Right renal pelvis (tissue), 4 donors: ENCODE results near the gene UNG. TPM values are rescaled to one million over a fixed set of nuclear protein-coding genes. Genes with fewer than 3 reads are reported as not detected.
"Not testable (repeated sequence)": the region's sequence is repeated elsewhere in the genome, so short reads cannot be mapped to it uniquely, and the experiment has no call there.

Experiments
- DNase-seq, 4 donors: peaks; one replicate each; pipeline ENCODE4 v3.0.0-alpha.2; 2013; ENCODE audit warnings: low read depth in 4 of 4, low spot score in 3 of 4, missing footprints in 1 of 4
- polyA plus RNA-seq, 4 donors: library from polyadenylated mRNA; unstranded; fragments of 120-200 nt; gene quantifications; one replicate each; pipeline ENCODE4 v1.2.1, GENCODE V29; 2013; ENCODE audit not compliant: insufficient read length in 4 of 4

Gene UNG
- polyA plus RNA-seq: 10 to 100 TPM; 67.3 to 70.1 (median 67.5) TPM

DNA sequence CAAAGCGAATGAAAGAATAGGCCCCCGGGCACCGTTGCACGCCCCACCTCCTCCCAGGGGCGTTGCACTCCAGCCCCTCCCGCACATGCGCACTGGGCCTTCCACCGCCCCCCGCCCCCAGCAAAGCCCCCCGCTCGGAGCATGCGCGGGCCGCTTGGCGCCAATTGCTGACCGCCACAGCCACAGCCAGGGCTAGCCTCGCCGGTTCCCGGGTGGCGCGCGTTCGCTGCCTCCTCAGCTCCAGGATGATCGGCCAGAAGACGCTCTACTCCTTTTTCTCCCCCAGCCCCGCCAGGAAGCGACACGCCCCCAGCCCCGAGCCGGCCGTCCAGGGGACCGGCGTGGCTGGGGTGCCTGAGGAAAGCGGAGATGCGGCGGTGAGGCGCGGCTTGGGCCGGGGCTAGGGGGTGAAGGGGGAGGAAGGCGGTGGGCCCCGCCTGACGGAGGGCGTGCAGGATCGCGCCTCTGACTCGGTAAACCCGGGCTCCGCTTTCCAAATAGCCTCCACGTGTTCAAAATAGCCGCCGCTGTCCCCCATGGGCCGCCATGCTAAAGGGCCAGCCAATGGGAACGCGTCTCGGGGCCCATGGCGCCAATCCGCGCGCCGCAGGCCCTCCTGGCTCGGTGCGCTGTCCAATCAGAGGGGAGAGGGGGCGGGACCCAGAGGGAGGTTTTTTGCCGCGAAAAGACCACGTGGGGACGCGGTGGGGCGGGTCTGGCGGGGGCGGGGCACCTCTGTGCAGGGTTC is at the start of gene UNG:
TSS of gene UNG (plus strand) at position 163 of the 748 bp plus-strand sequence. CDS start at position 246, 83 bp downstream.
- peak; percentile 86 to 95 (median 94) for DNase-seq

DNA sequence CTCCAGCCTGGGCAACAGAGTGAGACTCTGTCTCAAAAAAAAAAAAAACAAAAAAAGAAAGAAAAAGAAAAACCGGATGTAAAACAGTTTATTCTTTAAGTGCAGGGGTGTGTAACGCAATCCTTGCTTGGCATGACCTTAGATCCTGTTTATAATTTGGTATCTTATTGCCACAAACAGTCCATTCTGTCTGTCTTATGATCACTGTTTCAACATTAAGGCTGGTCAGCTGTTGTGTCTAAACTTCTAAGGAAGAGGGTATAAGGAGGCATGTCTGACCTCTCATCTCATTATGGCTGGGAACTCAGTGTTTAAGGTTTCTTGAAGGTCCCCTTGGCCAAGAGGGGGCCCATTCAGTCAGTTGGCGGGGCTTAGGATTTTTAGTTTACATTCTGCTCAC is 48.7 kb upstream of the UNG start:
- DNase-seq: not testable (repeated sequence)

DNA sequence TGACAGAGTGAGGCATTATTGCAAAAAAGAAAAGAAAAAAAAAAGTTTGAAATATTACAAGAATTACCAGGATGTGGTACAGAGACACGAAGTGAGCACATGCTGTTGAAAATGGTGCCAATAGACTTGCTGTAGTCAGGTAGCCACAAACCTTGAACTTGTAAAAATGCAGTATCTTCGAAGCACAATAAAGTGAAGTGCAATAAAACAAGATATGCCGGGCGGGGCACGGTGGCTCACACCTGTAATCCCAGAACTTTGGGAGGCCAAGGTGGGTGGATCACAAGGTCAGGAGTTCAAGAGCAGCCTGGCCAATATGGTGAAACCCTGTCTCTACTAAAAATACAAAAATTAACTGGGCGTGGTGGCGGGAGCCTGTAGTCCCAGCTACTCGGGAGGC is 47.6 kb upstream of the UNG start:
- not testable (repeated sequence) for DNase-seq

DNA sequence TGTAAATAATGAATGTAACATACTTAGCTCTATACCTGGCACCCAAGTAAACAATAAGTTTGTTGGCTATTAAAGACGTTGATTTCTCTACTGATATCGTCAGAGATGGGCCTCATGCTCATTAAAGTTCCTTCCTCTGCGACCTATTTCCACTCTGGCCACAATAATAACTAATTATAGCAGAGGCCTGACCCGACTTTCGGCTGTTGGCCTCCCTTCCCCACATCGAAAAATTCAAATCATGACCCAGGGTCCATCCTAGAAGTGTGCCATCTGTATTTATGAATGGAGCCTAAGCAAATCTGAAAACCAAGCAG is 45.3 kb upstream of the UNG start:
- no peak for DNase-seq

DNA sequence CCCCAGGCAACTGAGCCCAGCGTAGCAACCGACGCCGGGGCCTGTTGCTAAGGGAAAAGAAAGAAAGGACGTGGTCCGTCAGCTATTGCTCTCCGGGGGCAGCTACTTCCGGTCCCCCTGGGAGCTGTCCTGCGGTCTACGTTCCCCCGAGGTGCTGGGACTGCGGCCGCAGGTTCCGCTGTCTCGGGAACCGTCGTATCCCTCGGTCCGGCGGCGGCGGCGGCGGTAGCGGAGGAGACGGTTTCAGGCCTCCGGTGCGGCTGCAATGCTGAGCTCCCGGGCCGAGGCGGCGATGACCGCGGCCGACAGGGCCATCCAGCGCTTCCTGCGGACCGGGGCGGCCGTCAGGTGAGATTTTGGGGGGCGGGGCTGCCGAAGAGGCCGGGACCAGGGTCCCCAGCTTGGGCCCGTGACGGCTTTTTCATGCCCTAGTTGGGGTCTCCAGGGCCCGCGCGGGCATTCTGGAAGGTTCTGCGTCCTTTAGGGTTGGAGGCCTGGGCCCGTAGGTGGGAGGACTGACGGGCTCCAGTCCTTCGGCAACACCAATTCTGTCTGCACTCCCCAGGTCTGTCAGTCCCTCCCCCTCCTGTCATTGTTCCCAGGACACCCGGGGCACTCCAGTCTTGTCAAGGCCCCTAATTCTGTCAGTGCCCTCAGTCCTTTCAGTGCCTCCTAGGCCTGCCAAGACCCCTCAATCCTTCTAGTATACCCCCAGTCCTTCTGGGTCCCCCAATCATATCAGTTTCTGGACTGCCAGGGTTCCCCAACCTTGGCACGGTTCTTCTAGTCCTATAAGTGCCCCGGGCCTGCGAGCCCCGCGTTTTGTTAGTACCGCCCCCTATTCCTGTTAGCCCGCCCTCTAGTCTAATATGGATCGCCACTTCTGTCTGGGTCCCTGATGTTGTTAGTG is 44.7 kb upstream of the UNG start, which contains the start of gene USP30:
TSS of gene USP30 (plus strand) at position 163 of the 910 bp plus-strand sequence. CDS start at position 266, 103 bp downstream.
- DNase-seq: peak; percentile 79 to 86 (median 80)

DNA sequence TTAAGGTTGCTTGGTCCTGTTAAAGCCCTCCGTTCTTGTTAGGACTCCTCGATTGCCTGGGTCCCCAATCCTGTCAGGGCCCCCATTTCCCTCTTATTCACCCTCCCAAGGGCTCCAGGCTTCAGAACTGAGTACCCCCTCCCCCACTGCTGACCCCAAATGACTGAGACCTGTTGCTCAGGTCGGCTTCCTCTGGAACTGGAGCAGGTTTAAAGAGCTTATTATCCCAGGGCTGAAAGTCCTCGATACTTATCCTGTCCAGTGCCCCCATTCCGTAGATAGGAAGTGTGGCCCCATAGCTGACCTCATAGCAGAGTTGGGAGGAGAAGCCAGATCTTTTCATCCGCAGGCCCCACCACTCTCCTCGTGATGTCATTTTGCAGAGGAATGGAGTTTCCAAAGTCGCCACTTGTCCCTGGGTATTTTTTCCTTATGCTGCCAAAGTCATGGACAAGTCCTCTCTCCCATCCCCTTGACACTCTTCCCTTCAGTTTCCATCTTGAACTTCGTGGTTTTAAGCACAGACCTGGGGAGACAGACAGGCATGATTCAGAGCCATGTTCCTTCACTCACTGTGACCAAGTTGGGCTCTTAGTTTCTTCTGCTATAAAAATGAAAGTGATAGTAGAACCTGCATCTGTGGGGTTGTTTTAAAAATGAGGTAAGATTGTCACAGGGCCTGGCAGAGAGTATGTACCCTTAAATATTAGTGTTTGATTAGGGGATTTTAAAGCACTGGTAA is 43.8 kb upstream of the UNG start:
- no peak for DNase-seq

DNA sequence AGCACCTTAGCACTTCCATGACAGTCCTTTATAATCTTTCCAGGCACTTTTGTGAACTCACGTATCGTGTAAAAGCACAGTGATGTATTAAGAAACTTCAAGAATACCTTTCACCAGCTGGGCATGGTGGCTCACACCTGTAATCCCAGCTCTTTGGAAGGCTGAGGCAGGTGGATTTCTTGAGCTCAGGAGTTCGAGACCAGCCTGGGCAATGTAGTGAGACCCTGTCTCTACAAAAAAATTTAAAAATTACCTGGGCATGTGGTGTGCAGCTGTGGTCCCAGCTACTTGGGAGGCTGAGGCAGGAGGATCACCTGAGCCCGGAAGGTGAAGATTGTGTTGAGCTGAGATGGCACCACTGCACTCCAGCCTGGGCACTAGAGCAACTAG is 43.3 kb upstream of the UNG start:
- DNase-seq: not testable (repeated sequence)

DNA sequence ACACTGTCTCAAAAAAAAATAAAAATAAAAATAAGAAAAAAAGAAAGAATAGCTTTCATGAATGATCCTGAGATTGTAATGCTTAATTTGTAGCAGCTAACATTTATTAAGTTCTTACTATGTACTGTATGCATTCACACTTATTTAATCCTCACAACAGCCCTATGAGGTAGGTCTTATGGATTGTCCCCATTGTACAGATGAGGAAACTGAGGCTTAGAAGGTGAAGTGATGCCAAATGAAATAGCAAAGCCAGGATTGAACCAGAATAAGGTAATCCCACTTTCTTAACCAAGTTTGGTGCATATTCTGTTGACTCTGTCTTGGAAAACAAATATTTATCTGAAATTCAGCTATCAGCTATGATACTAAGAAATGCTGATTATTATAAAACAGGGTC is 42.9 kb upstream of the UNG start:
- no peak for DNase-seq

DNA sequence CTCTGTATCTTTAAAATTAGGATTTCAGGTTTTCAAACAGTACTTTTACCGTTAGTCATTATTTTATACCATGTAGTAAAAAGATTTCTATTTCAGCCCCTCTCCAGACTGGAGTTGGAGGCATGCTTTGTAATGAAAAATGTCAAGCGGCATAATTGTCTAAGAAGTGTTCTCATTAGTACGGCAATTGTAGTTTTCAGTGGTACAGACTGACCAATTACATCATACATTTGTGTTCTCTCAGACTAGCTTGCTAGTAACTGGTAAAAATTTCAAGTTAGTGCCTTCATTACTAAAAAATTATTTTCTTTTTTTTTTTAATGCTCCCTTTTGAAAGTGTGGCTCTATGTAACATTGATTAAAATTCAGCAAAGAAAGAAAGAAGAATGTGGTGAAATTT is 40.5 kb upstream of the UNG start:
- no peak for DNase-seq

DNA sequence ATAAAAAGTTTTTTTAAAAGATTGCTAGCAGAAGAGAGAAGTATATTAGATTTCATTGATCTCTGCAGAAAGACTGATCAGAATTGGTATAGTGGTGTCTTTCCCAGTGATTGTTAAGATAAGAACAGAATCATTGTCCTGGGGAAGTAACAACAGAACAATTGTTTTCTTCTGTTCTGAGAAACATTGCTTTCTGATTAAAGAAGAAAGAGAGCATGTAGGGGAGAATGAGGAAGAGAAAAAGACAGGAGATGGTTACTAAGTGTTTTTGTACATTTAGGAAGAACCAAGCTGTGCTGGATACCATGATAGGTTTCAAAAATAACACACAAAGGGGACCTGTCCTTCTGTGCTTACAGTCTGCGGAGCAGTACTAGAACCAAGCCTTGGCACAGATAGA is 40.0 kb upstream of the UNG start:
- DNase-seq: no peak

DNA sequence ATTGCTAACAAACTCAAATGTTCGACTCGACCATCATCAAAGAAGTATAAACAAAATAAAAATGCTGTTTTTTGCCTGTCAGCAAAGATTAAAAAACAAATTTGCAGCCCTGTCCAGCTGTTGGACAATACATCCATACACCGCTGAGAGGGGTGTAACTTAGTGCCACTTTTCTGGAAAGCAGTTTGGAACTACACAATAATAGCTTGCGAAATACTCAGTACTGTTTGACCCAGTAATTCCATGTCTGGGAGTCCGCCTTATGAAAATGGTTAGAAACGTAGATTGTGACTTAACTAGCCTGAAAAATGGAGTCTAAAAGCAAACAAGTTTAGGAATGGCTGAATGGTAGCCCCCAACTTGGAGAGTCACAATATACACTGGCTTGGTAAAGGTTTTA is 38.6 kb upstream of the UNG start:
- no peak for DNase-seq

DNA sequence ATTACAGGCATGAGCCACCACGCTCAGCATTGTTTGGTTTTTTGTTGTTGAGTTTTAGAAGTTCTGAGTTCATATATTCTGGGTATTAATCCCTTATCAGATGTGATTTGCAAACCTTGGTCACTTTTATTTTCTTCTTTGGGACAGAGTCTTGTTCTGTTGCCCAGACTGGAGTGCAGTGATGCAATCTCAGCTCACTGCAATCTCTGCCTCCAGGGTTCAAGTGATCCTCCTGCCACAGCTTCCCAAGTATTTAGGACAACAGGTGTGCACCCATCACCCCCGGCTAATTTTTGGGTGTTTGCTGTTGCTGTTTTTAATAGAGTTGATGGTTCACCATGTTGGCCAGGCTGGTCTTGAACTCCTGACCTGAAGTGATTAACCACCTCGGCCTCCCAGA is 33.3 kb upstream of the UNG start:
- no peak for DNase-seq

DNA sequence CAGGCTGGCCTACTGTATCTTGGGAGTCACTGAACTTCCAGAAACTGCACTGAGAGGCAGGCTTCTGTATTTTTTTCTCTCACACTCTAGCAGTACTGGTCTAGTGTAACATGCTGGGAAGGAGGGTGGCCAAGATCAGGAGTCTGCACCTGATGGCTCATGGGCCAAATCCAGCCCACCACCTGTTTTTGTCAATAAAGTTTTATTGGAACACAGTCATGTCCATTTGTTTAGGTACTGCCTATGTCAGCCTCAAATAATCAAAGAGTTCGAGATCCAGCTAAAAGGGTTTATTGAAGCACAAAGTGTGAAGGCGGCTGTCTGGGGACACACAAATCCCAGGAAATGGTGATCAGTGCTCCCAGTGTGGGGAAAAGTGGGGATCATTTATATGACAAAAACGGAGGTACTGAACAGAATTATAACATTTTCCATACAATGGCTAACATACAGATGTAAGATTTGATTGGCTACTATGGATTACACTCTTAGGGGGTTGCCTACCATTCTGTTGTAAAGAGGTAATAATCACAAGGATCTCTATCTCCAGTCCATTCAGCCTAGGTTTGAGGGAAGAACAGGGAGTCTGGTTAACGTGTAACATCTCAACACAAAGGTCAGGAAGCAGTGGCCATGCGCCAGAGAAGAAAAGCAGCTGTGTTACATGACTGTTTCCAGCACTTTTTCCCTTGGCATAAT is 32.1 kb upstream of the UNG start:
- no peak for DNase-seq

DNA sequence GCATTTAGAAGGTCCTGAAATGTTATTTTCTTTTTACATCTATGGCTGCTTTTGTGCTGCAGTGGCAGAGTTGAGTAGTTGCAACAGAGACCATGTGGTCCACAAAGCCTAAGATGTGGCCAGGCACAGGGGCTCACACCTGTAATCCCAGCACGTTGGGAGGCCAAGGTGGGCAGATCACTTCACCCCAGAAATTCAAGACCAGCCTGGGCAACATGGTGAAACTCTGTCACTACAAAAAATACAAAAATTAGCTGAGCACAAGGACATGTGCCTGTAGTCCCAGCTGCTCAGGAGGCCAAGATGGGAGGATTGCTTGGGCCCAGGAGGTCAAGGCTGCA is 31.6 kb upstream of the UNG start:
- DNase-seq: no peak

DNA sequence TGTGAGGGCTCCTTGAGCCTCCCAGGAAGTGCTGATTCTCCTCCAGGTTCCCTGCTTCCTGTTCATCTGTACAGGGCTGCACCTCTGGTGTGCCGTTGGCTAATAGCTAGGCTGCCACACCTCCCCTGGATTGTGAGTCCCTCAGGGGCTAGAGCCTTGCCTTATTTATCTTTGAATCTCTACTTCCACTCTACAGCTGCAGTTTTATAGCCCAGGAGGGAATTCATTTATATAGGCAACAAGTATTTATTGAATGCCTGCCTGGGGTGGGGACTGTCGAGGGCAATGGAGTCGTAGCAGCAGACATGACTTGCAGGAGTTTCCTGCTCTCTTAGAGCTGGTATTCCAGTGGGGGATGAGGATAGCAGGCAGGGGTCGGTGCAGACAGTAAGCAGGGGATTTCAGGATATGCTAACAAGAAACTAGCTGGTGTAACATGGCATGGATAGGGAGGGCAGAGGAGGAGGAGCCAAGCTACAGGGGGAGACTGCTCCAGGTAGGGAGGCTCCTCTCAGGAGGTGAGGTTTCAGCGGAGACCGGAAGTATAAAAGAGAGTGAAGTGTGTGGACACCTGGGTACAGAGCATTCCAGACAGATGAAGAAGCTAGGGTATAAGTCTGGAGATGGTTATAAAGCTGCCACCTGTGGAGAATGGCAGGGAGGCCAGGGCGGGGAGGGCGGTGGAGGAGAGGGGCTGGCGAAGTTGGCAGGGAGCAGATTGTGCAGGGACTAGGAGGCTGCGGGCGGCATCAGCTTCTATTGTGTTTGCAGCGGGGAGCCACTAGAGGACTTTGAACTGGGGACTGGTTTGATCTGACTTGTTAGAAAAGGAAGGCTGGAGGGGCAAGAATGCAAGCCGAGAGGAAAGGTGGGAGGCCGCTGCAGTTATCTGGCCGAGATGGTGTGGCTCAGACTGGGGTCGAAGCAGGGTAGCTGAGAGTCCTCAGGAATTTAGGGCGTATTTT is 27.8 kb upstream of the UNG start:
- DNase-seq: no peak

DNA sequence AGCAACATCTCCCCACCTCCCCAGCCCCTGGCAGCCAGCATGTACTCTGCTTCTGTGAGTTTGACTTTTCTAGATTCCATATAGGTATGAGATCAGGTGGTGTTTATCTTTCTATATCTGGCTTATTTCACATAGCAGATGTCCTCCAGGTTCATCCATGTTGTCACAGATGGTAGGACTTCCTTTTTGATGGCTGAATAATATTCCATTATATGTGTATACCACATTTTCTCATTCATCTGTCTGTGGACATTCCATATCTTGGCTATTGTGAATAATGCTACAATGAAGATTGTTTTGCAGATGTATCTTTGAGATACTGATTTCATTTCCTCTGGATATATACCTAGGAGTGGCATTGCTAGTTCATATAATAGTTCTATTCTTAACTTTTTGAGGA is 22.5 kb upstream of the UNG start:
- DNase-seq: no peak

DNA sequence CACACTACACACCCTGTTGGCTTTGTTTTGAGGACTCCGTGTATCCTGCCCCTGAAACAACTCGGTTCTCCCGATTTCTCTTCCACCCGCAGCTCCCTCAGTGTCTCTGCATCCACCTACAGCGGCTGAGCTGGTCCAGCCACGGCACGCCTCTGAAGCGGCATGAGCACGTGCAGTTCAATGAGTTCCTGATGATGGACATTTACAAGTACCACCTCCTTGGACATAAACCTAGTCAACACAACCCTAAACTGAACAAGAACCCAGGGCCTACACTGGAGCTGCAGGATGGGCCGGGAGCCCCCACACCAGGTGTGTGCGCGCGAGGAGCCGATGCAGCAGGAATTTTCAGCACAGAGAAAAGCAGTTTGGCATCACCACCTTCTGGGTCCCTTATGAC is 14.6 kb upstream of the UNG start:
- DNase-seq: no peak

DNA sequence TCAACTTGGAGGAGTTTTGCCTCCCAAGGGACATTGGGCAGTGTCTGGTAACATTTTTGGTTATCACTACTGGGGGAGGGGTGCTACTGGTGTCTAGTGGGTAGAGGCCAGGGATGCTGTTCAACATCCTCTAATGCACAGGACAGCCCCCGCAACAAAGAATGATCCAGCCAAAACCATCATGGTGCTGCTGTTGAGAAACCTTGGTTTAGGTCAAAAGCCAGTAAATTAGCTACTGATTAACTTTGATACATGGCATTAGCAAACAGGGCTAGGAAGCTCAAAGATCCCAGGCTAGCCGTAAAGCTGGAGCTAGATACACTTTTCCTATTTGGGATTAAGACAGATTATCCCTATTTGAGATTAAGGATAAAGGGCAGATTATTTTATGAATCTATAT is 13.0 kb upstream of the UNG start:
- no peak for DNase-seq

DNA sequence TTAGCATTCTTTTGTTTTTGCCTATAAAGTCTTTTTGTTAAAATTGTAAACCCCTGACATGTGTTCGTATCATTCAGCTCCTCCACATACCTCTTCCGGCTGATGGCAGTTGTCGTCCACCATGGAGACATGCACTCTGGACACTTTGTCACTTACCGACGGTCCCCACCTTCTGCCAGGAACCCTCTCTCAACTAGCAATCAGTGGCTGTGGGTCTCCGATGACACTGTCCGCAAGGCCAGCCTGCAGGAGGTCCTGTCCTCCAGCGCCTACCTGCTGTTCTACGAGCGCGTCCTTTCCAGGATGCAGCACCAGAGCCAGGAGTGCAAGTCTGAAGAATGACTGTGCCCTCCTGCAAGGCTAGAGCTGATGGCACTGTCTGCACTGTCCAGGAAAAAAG is 11.8 kb upstream of the UNG start:
- DNase-seq: no peak

DNA sequence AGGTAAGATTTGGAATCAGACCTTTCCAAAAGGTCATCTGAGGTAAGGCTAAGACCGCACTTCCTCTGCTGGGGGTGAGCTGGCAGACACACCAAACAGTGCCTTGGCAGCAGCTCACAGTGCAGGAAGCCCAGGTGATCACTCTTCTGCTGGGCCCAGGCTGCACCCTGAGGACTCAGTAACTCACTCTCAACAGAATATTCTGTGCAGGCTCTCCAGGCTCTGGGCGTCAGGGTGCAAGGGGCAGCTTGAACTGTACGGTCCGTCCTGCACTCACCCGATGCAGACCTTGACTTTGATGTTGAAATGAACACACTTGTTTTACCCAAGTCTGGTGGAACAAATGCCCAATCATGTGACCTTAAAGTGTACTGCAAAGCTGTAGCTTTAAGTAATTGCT is 10.1 kb upstream of the UNG start:
- no peak for DNase-seq
